Neural cell (in vitro differentiated cells): ENCODE data around the gene CYRIA. TPM values are rescaled to one million over a fixed set of nuclear protein-coding genes. Genes with fewer than 3 reads are reported as not detected.

Experiments
- H2AFZ ChIP-seq: fragments of 200-600, 300-800 bp; sonication (generic), shearing (Covaris generic); 2 replicates; pipeline ENCODE4 v1.6.0; 2014; ENCODE audit warnings: low read depth, mild to moderate bottlenecking, antibody characterized with exemption, low read length, moderate library complexity
- H3F3A ChIP-seq: fragments of 200-600 bp; shearing (Covaris generic); 2 replicates; pipeline ENCODE4 v1.6.1; 2016; ENCODE audit warnings: mild to moderate bottlenecking, moderate library complexity, mixed read lengths, antibody characterized with exemption, low read length; ENCODE audit not compliant: insufficient read depth, poor library complexity, severe bottlenecking
- H3K27ac ChIP-seq: fragments of 200-600, 300-800 bp; sonication (generic), shearing (Covaris generic); 2 replicates; pipeline ENCODE4 v1.5.1; 2014; ENCODE audit warnings: mild to moderate bottlenecking, low read length, moderate library complexity
- H3K27me3 ChIP-seq: fragments of 300-800, 200-600 bp; sonication (generic), shearing (Covaris generic); 2 replicates; pipeline ENCODE4 v1.6.0; 2014; ENCODE audit warnings: mild to moderate bottlenecking, low read depth, low read length, moderate library complexity; ENCODE audit not compliant: insufficient read depth
- H3K36me3 ChIP-seq: fragments of 300-800, 200-600 bp; sonication (generic), shearing (Covaris generic); 2 replicates; pipeline ENCODE4 v1.5.1; 2014; ENCODE audit warnings: mild to moderate bottlenecking, antibody characterized with exemption, low read length, moderate library complexity; ENCODE audit not compliant: insufficient read depth
- H3K4me2 ChIP-seq: fragments of 300-800, 200-600 bp; sonication (generic), shearing (Covaris generic); 2 replicates; pipeline ENCODE4 v1.6.0; 2014; ENCODE audit warnings: mild to moderate bottlenecking, low read length
- H3K4me3 ChIP-seq: fragments of 300-800, 200-600 bp; sonication (generic), shearing (Covaris generic); 2 replicates; pipeline ENCODE4 v1.5.1; 2014; ENCODE audit warnings: mild to moderate bottlenecking, low read length, moderate library complexity
- H3K79me2 ChIP-seq: fragments of 200-600 bp; shearing (Covaris generic); replicated peaks from 2 replicates; pipeline ENCODE4 v1.6.0; 2014; ENCODE audit warnings: mild to moderate bottlenecking, low read length, moderate library complexity; ENCODE audit not compliant: insufficient read depth
- H3K9ac ChIP-seq: fragments of 300-800, 200-600 bp; sonication (generic), shearing (Covaris generic); 2 replicates; pipeline ENCODE4 v1.6.1; 2016; ENCODE audit warnings: mild to moderate bottlenecking, low read length, mixed read lengths
- H3K9me2 ChIP-seq: fragments of 200-600 bp; shearing (Covaris generic); 2 replicates; pipeline ENCODE4 v1.6.1; 2016; ENCODE audit warnings: mild to moderate bottlenecking, low read length, mixed read lengths; ENCODE audit not compliant: insufficient read depth
- H3K9me3 ChIP-seq: fragments of 200-600, 300-800 bp; sonication (generic), shearing (Covaris generic); 2 replicates; pipeline ENCODE4 v1.6.1; 2016; ENCODE audit warnings: mild to moderate bottlenecking, mixed run types, low read length, moderate library complexity, mixed read lengths
- H4K20me1 ChIP-seq: fragments of 200-600 bp; shearing (Covaris generic); 2 replicates; pipeline ENCODE4 v1.6.1; 2016; ENCODE audit warnings: mild to moderate bottlenecking, mixed run types; ENCODE audit not compliant: insufficient read depth
- CTCF ChIP-seq: fragments of 450-650 bp; IDR thresholded peaks from 2 replicates; pipeline ENCODE4 v1.5.1; 2014; ENCODE audit warnings: antibody characterized with exemption, mild to moderate bottlenecking, moderate library complexity; ENCODE audit not compliant: poor library complexity, severe bottlenecking
- EP300 ChIP-seq: fragments of 450-650 bp; conservative IDR thresholded peaks from 2 replicates; pipeline ENCODE4 v1.6.1; 2014; ENCODE audit warnings: antibody characterized with exemption, mild to moderate bottlenecking, moderate library complexity; ENCODE audit not compliant: poor library complexity, severe bottlenecking
- EZH2 ChIP-seq: fragments of 200-600, 300-800 bp; shearing (Covaris generic), sonication (generic); IDR thresholded peaks from 2 replicates; pipeline ENCODE4 v1.6.1; 2014; ENCODE audit warnings: antibody characterized with exemption, low read length, borderline replicate concordance, mild to moderate bottlenecking; ENCODE audit not compliant: insufficient read depth, poor library complexity, severe bottlenecking
- MXI1 ChIP-seq: fragments of 450-650 bp; conservative IDR thresholded peaks from 2 replicates; pipeline ENCODE4 v1.6.1; 2014; ENCODE audit warnings: antibody characterized with exemption, mild to moderate bottlenecking; ENCODE audit not compliant: poor library complexity, severe bottlenecking
- POLR2AphosphoS5 ChIP-seq: IDR thresholded peaks from 2 replicates; pipeline ENCODE4 v1.6.1; 2012
- RAD21 ChIP-seq: fragments of 450-650 bp; conservative IDR thresholded peaks from 2 replicates; pipeline ENCODE4 v1.6.1; 2014; ENCODE audit warnings: antibody characterized with exemption, mild to moderate bottlenecking, moderate library complexity
- REST ChIP-seq: IDR thresholded peaks from 2 replicates; pipeline ENCODE4 v1.6.1; 2012; ENCODE audit warnings: borderline replicate concordance
- SMC3 ChIP-seq: fragments of 450-650 bp; conservative IDR thresholded peaks from 2 replicates; pipeline ENCODE4 v1.6.1; 2014; ENCODE audit warnings: antibody characterized with exemption, mild to moderate bottlenecking, moderate library complexity; ENCODE audit not compliant: poor library complexity
- TAF1 ChIP-seq: IDR thresholded peaks from 2 replicates; pipeline ENCODE4 v1.6.1; 2012; ENCODE audit warnings: low read depth
- polyA plus RNA-seq: library from polyadenylated mRNA; depleted of rRNA; stranded (reverse); fragments of >200 nt; gene quantifications from 2 replicates; pipeline ENCODE4 v1.2.3, GENCODE V29; 2014

The CYRIA gene
- polyA plus RNA-seq, 1 donor from 2014 or later, result 67.0 TPM

- no peak for TF ChIP-seq RAD21
- no peak for TF ChIP-seq EZH2
- no peak for TF ChIP-seq POLR2AphosphoS5
- no peak for TF ChIP-seq TAF1
- no peaks in the 10 kb centered on the region for H3K36me3 ChIP-seq
- H3K9ac ChIP-seq, result no peak overlapping the region
- H3K79me2 ChIP-seq, result no peaks in the 10 kb centered on the region
- H3F3A ChIP-seq, result peaks cover 6% of the 10 kb centered on the region
- no peak overlapping the region for H2AFZ ChIP-seq
- H3K4me2 ChIP-seq, result no peak overlapping the region
- H4K20me1 ChIP-seq, result no peaks in the 10 kb centered on the region
- H3K9me3 ChIP-seq, result no peaks in the 10 kb centered on the region
- no peak overlapping the region for H3K4me3 ChIP-seq
- H3K27ac ChIP-seq, result no peak overlapping the region
- no peaks in the 10 kb centered on the region for H3K9me2 ChIP-seq
- no peaks in the 10 kb centered on the region for H3K27me3 ChIP-seq
Observed at GRCh38 chr2:16632598-16632997, 33.0 kb downstream of the CYRIA start.

- H3K79me2 ChIP-seq, result no peaks in the 10 kb centered on the region
- no peaks in the 10 kb centered on the region for H3F3A ChIP-seq
- TF ChIP-seq POLR2AphosphoS5 (no peak), SMC3 (no peak), EP300 (no peak), TAF1 (no peak), MXI1 (no peak), REST (no peak), RAD21 (no peak)
- H3K27ac ChIP-seq, result no peak overlapping the region
- H3K36me3 ChIP-seq, result no peaks in the 10 kb centered on the region
- H4K20me1 ChIP-seq, result no peaks in the 10 kb centered on the region
- no peaks in the 10 kb centered on the region for H3K9me3 ChIP-seq
- H3K4me2 ChIP-seq, result no peak overlapping the region
- H3K4me3 ChIP-seq, result no peak overlapping the region
- no peaks in the 10 kb centered on the region for H3K27me3 ChIP-seq
- H3K9me2 ChIP-seq, result no peaks in the 10 kb centered on the region
- no peak overlapping the region for H3K9ac ChIP-seq
- H2AFZ ChIP-seq, result no peak overlapping the region
Observed at GRCh38 chr2:16630463-16630862, 35.2 kb downstream of the CYRIA start.

GRCh38 chr2:16629770-16630169, 35.9 kb downstream of the CYRIA start:
- Histone ChIP-seq H3K9me2 (no peaks in the 10 kb centered on the region), H3K79me2 (no peaks in the 10 kb centered on the region), H4K20me1 (no peaks in the 10 kb centered on the region), H2AFZ (no peak overlapping the region), H3K4me2 (no peak overlapping the region), H3K27ac (no peak overlapping the region), H3K36me3 (no peaks in the 10 kb centered on the region), H3K27me3 (no peaks in the 10 kb centered on the region), H3K9ac (no peak overlapping the region), H3F3A (no peaks in the 10 kb centered on the region), H3K9me3 (no peaks in the 10 kb centered on the region), H3K4me3 (no peak overlapping the region)
- TF ChIP-seq RAD21 (no peak), EZH2 (no peak), TAF1 (no peak), SMC3 (no peak), MXI1 (no peak), CTCF (no peak)
